ENCODE results near the gene OR1I1.
A peak's percentile ranks its signal among the peaks of the same experiment; 100 is the strongest.

Gene OR1I1

DNA sequence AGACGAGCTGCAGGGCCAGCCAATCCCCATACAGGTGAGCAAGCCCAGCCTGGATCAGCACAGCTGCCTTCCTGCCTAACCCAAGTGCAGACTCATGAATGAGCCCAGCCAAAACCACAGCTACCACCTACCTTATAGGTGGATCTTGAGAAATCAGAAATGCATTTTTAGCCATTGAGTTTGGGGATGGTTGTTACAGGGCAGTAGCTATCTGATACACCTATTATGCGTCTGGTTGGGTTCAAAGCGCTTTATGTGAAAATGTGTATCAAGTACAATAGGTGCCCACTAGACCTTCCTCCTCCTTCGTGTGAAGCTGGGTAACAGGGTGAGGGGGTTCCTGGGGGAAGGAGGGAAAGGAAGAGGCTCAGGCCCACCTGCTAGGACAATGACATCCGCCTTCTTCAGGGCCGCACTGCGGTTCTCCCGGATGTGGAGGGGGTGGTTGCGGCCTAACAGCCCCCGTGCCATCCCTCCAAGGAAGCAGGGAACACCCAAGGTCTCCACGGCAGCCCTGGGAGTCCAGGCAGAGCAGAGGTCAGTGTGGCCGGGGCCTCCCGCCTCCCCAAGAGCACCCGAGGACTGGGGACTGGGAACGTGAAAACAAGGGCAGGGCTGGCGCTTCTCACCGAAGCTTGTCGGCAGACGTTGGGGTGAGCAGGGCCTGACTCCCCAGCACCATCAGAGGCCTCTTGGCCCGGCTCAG, 36.9 kb downstream of the OR1I1 start:
- no peak for DNase-seq (ENCODE audit: low spot score)

DNA sequence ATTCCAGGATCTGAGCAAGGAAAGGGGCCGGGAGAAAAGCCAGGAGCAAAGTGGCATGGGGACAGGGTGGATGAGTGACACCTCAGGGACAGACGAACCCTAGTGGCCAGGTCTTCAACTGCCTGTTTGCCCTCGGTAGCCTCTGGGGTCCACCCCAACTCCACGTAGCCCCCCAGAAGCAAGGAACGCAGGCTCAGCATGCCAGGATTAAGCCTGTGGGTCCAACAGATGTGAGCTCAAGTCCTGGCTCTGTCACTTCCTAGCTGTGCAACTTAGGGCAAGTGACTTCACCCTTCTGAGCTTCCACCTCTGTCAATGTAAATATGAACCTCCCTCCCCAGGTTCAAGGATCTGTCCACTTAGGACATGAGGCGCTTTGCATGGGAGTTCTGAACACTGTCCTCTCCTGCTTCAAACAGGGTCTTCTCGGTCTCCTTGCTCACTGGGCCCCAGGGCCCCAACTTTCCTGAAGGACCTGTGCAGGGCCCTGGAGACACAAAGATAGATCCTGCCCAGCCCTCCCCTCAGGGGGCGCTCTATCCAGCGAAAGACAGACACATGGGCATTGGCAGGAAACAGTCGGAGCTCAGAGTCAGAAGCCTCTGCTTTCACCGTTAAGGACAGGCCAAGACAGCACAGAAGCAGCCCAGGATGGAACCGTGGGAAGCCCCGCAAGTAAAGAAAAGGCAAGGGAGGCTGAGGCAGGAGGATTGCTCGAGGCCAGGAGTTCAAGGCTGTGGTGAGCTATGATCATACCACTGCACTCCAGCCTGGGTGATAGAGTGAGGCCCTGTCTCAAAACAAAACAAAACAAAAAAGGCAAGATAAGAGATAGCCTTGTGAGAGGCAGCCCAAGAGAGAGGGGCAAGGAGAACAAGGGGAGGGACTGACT, 38.4 kb downstream of the OR1I1 start:
- no peak for DNase-seq (ENCODE audit: low spot score)

DNA sequence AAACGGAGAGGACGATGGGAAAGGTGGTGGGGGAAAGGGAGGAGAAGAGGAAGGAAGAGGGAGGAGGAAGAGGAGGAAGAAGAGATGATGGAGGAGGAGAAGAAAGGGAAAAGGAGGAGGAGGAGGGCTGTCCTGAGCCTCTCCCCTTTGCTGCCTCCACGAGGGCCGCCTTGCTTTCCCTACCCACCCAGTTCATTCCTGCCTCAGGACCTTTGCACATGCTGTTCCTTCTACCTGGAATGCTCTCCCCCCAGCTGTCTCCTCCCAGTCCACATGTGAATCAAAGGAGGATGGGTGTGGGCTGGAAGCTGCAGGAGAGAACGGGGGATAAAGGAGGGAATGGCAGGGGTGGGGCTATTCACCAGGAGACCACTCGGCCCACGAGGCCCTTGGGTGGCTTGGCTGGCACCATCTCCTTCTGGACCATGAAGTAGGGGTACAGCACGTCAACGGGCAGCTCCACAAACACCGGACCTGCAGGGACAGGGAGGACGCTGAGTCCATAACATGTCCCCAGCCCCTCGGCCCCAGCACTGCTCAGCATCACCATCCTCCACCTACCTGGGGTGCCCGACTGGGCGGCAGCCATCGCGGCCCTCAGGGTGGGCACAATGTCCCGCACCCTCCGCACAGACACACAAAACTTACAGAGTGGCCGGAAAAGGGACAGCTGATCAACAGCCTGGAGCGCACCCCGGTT, 40.5 kb downstream of the OR1I1 start:
- no peak for DNase-seq (ENCODE audit: low spot score)

DNA sequence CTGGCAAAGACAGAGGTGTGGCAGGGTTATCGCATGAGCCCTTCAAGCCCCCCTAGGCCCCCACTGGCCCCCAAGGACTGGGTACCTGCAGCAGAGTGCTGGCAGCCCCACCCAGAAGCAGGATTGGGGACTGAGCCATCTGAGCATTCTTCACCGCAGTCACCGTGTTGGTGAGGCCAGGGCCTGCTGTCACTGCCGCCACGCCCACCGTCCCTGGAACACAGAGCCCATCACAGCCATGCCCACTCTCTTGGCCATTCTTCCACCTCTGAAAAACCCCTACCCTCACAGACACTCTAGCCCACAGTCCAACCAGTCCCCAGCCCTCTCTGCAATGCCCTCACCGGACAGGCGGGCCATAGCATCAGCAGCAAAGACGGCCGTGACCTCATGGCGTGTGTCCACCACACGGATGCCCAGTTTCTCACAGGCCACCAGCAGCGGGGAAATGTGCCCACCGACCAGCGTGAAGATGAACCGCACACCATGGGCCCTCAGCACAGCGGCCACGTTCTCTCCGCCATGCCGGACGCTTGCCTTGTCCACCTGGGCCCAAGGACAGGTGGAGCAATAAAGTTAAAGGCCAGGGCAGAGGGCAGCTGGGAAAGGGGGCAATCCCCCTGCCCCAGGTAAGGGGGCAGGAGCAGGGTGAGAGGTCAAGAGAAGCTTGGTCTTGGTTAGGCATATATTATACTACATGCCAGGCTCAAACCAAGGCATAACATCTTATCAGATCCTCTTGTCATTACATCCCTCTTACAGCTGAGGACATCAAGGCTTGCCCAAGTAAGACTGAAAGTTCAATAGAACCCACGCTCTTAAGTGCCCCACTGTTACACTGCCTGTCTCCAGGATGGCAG, 41.2 kb downstream of the OR1I1 start:
- DNase-seq (ENCODE audit: low spot score), result no peak

DNA sequence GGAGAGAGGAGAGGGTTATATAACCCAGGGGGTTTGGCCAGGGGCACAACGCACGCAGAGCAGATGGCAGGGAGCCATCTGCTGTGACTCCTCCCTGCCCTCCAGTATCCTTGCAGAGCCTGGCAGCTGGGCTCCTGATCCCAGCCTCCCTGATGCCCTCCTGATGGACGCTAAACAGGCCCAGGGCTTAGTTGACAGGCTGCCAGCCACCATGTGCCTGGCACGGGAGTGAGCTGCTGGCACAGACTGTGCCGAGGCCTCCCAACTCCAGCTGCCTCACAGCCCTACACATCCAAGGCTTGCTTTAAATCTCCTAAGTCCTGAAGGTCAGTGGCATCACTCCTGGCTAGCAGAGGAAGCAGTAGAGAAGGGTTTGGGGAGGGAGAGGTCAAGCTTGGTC, 41.9 kb downstream of the OR1I1 start:
- peak; percentile 68 for DNase-seq (ENCODE audit: low spot score)

DNA sequence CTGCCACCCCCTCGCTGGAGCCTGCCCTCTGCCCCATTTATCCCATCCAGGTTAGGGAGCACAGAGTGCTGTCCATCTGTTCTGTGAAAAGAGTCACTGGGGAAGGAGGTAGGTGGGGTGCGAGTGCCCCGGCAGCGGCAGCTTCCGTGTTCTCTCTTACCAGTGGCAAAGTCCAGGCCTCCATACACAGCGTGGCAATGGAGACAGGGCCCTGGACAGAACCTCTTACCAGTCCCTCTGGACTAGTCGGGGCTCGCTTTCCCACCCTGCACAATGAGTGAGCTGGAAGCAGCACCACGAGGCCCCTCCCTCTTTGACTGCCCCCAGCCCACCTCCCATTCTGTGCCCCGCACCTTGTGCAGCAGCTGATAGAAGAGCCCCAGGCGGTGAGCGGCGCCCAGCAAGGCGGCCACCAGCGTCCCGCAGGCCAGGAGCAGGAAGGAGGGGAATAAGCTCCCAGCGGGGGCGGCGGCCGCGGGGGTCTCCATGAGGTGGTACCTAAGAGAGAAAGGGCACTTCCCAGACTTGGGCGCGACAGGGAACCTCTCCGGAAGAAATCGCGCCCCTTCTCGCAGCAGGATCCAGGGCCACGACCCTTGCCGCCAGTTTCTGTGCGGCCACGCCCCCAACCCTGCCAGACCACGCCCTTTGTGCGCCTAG, 42.7 kb downstream of the OR1I1 start:
- DNase-seq (ENCODE audit: low spot score), result no peak

DNA sequence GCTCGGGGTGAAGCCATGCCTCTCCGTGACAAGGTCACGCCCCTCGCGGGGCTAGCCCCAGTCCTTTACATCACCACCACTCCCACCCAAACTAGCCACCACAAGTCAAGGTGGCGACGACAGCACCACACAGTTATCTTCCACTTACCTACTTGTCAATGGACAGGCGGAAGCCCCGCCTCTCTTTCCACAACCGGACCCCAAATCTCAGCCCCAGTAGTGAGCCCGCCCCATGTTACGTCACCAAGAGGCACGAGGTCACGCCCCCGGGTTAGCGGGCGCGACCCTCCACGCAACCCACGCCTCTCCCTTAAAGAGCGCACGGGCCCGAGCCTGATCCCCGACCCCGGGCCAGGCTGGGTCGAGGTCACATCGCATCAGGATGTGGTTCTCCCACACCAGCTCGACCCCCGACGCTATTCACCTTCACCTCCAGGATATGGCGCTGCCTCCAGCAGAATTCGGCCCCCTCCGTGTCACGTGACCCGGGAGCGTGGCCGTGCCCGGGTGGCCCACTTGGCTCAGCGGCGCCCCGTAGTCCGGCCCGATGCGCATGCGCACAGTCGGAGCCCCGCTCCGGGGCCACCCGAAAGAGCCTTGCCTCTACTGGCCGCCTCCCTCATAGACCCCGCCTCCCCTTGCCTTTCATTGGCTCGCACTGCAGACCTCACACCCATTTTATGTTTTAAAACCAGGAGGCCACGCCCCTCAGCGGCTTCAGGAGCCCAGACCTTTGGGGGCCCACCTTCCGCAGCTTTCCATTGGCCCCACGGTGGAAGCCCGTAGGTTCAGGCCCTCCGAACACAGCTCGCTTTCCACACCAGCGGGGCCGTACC, 43.4 kb downstream of the OR1I1 start:
- peak; percentile 98 for DNase-seq (ENCODE audit: low spot score)

DNA sequence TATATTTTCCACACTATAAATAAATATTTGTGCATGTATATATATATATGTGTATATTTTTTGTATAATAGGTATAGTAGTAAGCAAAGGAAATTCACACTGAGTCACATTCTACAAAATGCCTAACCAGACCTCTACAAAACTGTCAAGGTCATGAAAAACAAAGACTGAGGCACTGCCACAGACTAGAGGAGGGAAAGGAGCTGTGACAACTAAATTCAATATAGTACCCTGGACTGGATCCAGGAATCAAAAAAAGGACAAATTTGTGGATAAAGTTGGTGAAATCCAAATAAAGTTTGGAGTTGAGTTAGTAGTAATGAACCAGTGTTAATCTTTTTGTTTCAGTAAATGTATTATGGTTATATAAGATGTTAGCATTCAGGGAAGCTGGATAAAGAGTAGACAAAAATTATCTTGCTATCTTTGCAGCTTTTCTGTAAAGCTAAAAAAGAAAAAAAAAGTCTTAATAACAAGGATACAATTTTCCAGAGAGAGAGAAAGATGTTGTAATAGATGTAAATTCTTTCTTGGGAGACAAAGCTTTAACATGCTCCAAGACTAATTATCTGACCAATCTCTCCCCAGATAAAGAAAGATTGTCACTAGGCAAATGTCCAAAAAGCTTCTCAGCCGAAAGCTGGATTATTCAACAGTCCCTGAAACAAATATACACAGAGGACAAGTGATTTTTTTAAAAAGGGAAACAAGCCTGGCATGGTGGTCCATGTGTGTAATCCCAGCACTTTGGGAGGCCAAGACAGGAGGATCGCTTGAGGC, 44.3 kb downstream of the OR1I1 start:
- no peak for DNase-seq (ENCODE audit: low spot score)

DNA sequence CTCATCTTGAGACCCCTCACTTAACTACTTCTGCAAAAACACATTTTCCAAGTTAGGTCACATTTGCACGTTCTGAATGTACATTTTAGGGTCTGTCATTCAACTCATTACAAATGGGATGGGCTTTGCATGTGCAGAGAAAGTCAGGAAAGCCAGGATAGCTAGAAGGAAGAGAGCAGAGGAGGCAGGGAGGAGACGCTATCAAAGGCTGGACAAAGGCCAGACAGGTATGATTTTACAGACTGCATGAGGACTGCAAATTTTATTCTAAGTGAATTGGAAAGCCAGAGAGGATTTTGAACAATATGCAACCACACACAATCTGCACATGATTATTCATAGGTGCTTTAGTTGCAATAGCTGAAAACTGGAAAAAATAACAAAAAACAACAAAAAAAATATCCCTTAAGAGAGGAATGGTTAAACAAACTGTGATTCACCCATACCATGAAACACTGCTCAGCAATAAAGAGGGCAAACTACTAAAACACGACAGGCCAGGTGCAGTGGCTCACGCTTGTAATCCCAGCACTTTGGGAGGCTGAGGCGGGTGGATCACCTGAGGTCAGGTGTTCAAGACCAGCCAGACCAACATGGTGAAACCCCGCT, 46.3 kb downstream of the OR1I1 start:
- DNase-seq (ENCODE audit: low spot score), result no peak

DNA sequence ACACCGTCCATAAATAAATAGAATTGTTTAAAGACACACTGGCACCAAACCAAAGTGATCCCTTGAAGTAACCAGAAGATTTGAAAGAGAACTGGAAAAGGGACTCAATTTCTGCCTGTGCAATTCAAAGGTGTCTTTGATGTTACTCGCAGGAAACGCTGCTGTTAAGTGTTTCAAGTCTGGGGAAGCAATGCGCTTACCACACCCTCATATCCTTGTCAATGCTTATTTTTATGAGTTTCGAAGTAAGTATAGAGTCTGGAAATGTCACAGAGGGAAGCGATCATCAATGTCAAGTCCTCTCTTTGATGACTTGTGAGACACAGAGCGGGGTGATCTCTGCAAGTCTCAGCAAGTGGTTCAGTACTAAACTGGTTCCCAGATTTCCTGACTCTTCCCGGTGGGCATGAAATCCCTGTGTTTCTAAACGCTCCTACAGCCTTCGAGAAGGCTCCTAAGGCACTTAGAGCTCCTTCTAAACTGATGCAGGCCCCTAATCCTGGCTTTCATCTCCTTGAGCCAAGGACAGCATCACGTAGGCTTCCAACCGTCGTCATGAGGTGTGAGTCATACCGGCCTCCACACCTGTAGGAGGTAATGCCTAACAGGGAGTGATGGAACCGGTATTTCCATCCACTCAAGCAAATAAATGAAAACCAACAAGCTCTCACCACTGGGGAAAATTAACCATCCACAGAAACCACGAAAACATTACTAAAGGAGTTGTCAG, 48.0 kb downstream of the OR1I1 start:
- no peak for DNase-seq (ENCODE audit: low spot score)

DNA sequence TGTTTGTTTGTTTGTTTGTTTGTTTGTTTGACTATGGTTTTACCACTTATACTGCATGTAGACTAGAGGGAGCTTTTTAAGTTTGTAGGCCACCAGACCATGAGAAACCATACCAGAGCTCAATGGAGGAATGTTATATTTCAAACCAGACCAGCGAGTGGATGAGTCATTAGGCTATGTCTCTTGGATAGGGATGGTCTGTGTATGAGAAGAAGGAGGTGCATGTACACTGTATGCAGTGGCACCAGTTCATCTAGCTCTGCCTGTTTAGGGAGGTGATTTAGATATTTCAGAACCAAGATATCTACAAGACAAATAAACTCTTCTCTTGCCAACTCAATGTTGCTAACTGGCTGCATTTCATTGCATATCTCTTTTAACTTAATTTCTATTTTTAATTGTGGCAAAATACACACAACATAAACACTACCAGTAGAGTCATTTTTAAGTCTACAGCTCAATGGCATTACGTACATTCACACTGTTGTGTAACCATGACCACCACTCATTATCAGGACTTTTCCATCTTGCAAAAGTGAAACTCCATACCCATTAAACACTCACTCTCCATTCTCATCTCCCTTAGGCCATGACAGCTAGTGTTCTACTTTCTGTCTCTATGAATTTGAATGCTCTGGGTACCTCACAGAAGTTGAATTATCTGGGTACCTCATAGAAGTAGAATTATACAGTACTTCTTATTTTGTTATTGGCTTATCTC, 54.4 kb downstream of the OR1I1 start:
- DNase-seq (ENCODE audit: low spot score), result no peak

DNA sequence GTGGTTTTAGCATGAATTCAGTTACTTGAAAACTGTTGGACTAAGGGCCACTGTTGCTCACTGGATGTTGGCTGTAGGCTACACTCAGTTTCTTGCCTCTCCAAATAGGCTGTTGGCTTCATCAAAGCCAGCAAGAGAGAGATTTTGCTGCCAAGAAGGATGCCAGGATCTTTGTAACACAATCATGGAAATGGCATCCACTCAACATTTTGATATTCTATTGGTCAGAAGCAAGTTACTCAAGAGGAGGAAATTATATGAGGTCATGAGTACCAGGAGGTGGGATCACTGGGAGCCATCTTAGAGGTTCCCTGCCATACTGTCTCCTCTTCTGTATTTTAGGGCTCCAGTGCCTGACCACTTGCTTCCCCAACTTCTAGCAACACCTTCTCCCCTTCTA, 55.8 kb downstream of the OR1I1 start:
- DNase-seq (ENCODE audit: low spot score), result no peak

DNA sequence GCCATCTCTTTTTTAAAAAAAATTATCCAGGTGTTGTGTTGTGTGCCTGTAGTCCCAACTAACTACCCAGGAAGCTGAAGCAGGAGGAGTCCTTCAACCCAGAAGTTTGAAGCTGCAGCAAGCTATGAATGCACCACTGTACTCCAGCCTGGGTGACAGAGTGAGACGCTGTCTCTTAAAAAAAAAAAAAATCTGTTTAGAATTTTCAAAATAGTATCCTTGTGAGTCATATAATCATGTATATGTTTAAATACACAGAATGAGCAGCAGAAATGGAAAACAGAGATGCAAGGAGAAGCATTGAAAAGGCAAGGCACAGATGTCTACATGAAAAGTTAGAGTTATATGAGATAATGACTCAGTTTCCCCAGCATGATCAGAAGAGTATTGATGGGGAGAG, 56.4 kb downstream of the OR1I1 start:
- DNase-seq (ENCODE audit: low spot score), result no peak

DNA sequence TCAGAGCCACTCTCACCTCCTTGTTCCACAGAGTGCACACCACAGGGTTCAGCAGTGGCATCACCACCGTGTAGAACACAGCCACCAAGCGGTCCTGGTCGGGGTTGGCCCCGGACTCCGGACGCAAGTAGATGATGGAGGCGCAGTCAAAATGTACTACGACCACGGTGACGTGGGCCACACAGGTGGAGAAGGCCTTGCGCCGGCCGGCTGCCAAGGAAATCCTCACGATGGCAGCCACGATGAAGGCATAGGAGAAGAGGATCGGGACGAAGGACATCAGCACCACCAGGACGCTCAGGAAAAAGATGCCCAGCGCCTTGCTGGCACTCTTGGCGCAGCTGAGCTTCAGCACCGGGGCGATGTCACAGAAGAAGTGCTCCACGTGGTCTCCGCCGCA, 59.1 kb downstream of the OR1I1 start:
- DNase-seq (ENCODE audit: low spot score), result no peak

DNA sequence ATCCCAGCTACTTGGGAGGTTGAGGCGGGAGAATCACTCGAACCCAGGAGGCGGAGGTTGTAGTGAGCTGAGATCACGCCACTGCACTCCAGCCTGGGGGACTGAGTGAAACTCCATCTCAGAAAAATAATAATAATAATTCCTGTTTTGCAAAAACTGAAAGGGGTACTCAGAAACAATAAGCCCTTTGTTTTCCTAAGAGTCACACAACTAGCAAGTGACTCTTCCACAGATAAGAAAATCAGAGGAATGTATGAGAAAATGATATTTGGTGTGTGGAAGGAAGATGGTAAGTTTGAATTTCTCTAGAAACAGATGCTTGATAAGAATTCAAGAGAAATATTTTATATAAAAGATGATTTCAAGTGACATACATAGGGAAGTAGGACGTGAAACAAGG, 60.3 kb downstream of the OR1I1 start:
- no peak for DNase-seq (ENCODE audit: low spot score)

Measured in putamen (tissue), 1 donor.